ENCODE data around the gene TOP1.

GRCh38 chr20:41014561-41015088 lies 14.0 kb upstream of the TOP1 start:
- TF ChIP-seq POLR2A (IDR thresholded peaks at IDR 0.05) = no peak
- no peak for TF ChIP-seq CTCF (IDR thresholded peaks at IDR 0.05)
